HG02588 (cell line): ENCODE measurements around the gene CENPP.
"Not testable (repeated sequence)": the region's sequence is repeated elsewhere in the genome, so short reads cannot be mapped to it uniquely, and the experiment has no call there.

ENCODE experiments used
- ATAC-seq: cut with Tn5 transposase; IDR thresholded peaks from one replicate; pipeline ENCODE4 v1.9.1; 2021; ENCODE audit warnings: mild to moderate bottlenecking, moderate library complexity; ENCODE audit not compliant: unreplicated experiment

The CENPP gene

GRCh38 chr9:92529124-92529523 is 203.4 kb downstream of the CENPP start:
- ATAC-seq = no peak

- no peak for ATAC-seq
These were observed 205.1 kb downstream of the CENPP start for GRCh38 chr9:92530893-92531292.

- no peak for ATAC-seq
These were observed 208.5 kb downstream of the CENPP start for GRCh38 chr9:92534204-92534603.

- ATAC-seq = no peak
These were observed 208.9 kb downstream of the CENPP start for GRCh38 chr9:92534674-92535073.

GRCh38 chr9:92535940-92536850 is 210.4 kb downstream of the CENPP start, which contains the start of gene ECM2:
ECM2 (minus strand) TSS chr9:92535990; CDS start chr9:92522866, 13,124 bp downstream.
- ATAC-seq = no peak

GRCh38 chr9:92538541-92538940 is 212.8 kb downstream of the CENPP start:
- no peak for ATAC-seq

GRCh38 chr9:92543972-92544371 is 218.2 kb downstream of the CENPP start:
- ATAC-seq = no peak

- no peak for ATAC-seq
These were observed 219.3 kb downstream of the CENPP start for GRCh38 chr9:92545002-92545510.

GRCh38 chr9:92547356-92547755 is 221.6 kb downstream of the CENPP start:
- no peak for ATAC-seq

GRCh38 chr9:92550765-92551164 is 225.0 kb downstream of the CENPP start:
- no peak for ATAC-seq

- ATAC-seq = no peak
These were observed 233.0 kb downstream of the CENPP start for GRCh38 chr9:92558612-92559374.

- ATAC-seq = no peak
These were observed 235.9 kb downstream of the CENPP start for GRCh38 chr9:92561374-92562330.

GRCh38 chr9:92562461-92562967 is 236.8 kb downstream of the CENPP start:
- no peak for ATAC-seq

- ATAC-seq = no peak
These were observed 237.7 kb downstream of the CENPP start for GRCh38 chr9:92563116-92564100.

- ATAC-seq = no peak
These were observed 238.8 kb downstream of the CENPP start for GRCh38 chr9:92564504-92564903.

GRCh38 chr9:92564982-92565381 is 239.2 kb downstream of the CENPP start:
- ATAC-seq = no peak

GRCh38 chr9:92571871-92572270 is 246.1 kb downstream of the CENPP start:
- ATAC-seq = not testable (repeated sequence)

GRCh38 chr9:92573612-92574011 is 247.9 kb downstream of the CENPP start:
- not testable (repeated sequence) for ATAC-seq

GRCh38 chr9:92576175-92576574 is 250.4 kb downstream of the CENPP start:
- no peak for ATAC-seq
